Endothelial cell of umbilical vein (primary cell): ENCODE data around the gene NOD1. TPM values are rescaled to one million over a fixed set of nuclear protein-coding genes. Genes with fewer than 3 reads are reported as not detected.
"Not testable (repeated sequence)": the region's sequence is repeated elsewhere in the genome, so short reads cannot be mapped to it uniquely, and the experiment has no call there.

Source experiments
- Bru-seq: library from RNA; stranded (reverse); fragments of 400-500 nt; gene quantifications from one replicate; lab custom pipeline; 2021; lab: Mats Ljungman, UMichigan
- BruChase-seq, 2 experiments: library from RNA; stranded (reverse); fragments of 400-500 nt; gene quantifications; one replicate each; lab custom pipeline; 2021; lab: Mats Ljungman, UMichigan
- BruUV-seq: library from RNA; stranded (reverse); fragments of 400-500 nt; replicated peaks from 2 replicates; lab custom pipeline; 2021; lab: Mats Ljungman, UMichigan
- CTCF ChIA-PET: fragments of 300-600, 350-600 bp; sonication (Branson Sonifier 250); formaldehyde crosslinking; loops from one replicate; lab custom pipeline; 2021; ENCODE audit warnings: antibody characterized with exemption, inconsistent platforms; lab: Charles Lee
- POLR2A ChIA-PET: fragments of 300-600, 350-600 bp; sonication (Branson Sonifier 250); formaldehyde crosslinking; loops from one replicate; lab custom pipeline; 2021; ENCODE audit warnings: antibody characterized with exemption, inconsistent platforms; lab: Charles Lee
- DNase-seq: peaks from one replicate; pipeline ENCODE4 v3.0.0-alpha.2; 2011; ENCODE audit warnings: low read depth, low spot score
- FAIRE-seq: peaks from 2 replicates; lab custom pipeline; 2011; peaks lifted over from hg19 to GRCh38; lab: Jason Lieb, UNC
- H2AFZ ChIP-seq: 2 replicates; pipeline ENCODE4 v1.6.0; 2012; ENCODE audit warnings: low read depth, low read length, control low read depth, inconsistent platforms
- H3K27ac ChIP-seq: 2 replicates; pipeline ENCODE4 v1.5.1; 2011; ENCODE audit warnings: low read depth, mild to moderate bottlenecking, control low read depth, low read length, moderate library complexity; ENCODE audit not compliant: insufficient read depth
- H3K27me3 ChIP-seq, 2 experiments: 2 replicates each; pipeline versions ENCODE4 v1.6.0 to v1.6.1; 2011; ENCODE audit warnings: low read length in 2 of 2, mixed read lengths in 1 of 2; ENCODE audit not compliant: control insufficient read depth in 2 of 2, insufficient read depth in 2 of 2
- H3K36me3 ChIP-seq, 2 experiments: 2 replicates in 1 of 2; 3 replicates in 1 of 2; pipeline ENCODE4 v1.5.1; 2011; ENCODE audit warnings: low read length in 2 of 2, mild to moderate bottlenecking in 1 of 2, moderate library complexity in 1 of 2; ENCODE audit not compliant: control insufficient read depth in 2 of 2, insufficient read depth in 2 of 2; ENCODE audit errors: extremely low read depth in 1 of 2
- H3K4me1 ChIP-seq: 3 replicates; pipeline ENCODE4 v1.5.1; 2011; ENCODE audit warnings: mild to moderate bottlenecking, low read length; ENCODE audit not compliant: control insufficient read depth, insufficient read depth; ENCODE audit errors: extremely low read depth
- H3K4me2 ChIP-seq: 2 replicates; pipeline ENCODE4 v1.6.1; 2011; ENCODE audit warnings: low read length, control low read depth, mixed read lengths; ENCODE audit not compliant: insufficient read depth
- H3K4me3 ChIP-seq, 3 experiments: fragments of 200-600 bp in 1 of 3; sonication (generic), shearing (Covaris generic) in 1 of 3; replicated peaks in 1 of 3; 2 replicates each; pipeline ENCODE4 v1.5.1; 2011 to 2016; ENCODE audit warnings: control low read depth in 3 of 3, low read length in 3 of 3, mild to moderate bottlenecking in 2 of 3, inconsistent platforms in 1 of 3, low read depth in 1 of 3, moderate library complexity in 1 of 3; ENCODE audit not compliant: insufficient read depth in 1 of 3
- H3K79me2 ChIP-seq: 2 replicates; pipeline ENCODE4 v1.6.0; 2012; ENCODE audit warnings: low read length, inconsistent platforms; ENCODE audit not compliant: control insufficient read depth, insufficient read depth
- H3K9ac ChIP-seq: replicated peaks from 2 replicates; pipeline ENCODE3; 2011; ENCODE audit warnings: low read length, control low read depth; ENCODE audit not compliant: insufficient read depth; ENCODE audit errors: extremely low read depth
- H3K9me1 ChIP-seq: replicated peaks from 3 replicates; pipeline ENCODE4 v1.6.0; 2011; ENCODE audit warnings: mild to moderate bottlenecking, low read length; ENCODE audit not compliant: control insufficient read depth, insufficient read depth; ENCODE audit errors: extremely low read depth
- H3K9me3 ChIP-seq: replicated peaks from 2 replicates; pipeline ENCODE4 v1.5.1; 2012; ENCODE audit warnings: low read length, inconsistent platforms; ENCODE audit not compliant: control insufficient read depth, insufficient read depth
- H4K20me1 ChIP-seq: replicated peaks from 2 replicates; pipeline ENCODE3; 2011; ENCODE audit warnings: mild to moderate bottlenecking, low read length; ENCODE audit not compliant: control insufficient read depth, insufficient read depth; ENCODE audit errors: extremely low read depth
- JUN ChIP-seq: IDR thresholded peaks from 2 replicates; pipeline ENCODE4 v1.6.1; 2011; ENCODE audit warnings: borderline replicate concordance, low read depth; ENCODE audit not compliant: insufficient read length, insufficient read depth
- POLR2A ChIP-seq: IDR thresholded peaks from 2 replicates; pipeline ENCODE4 v1.6.1; 2012; ENCODE audit warnings: low read depth, mild to moderate bottlenecking, control low read depth, low read length
- POLR2AphosphoS5 ChIP-seq: IDR thresholded peaks from 2 replicates; pipeline ENCODE4 v1.6.1; 2012; ENCODE audit warnings: low read depth, mild to moderate bottlenecking, control low read depth, low read length, moderate library complexity; ENCODE audit not compliant: insufficient read depth
- dilution Hi-C: fragments of 300-500 bp; cut with MboI; formaldehyde crosslinking; loops from one replicate; pipeline ENCODE4 v1.15.0; 2019; ENCODE audit warnings: low sequenced_read_pairs; ENCODE audit not compliant: extremely low pct_ligation_motif_present
- intact Hi-C: fragments of 100-400 bp; cut with micrococcal nuclease; formaldehyde crosslinking; loops from one replicate; pipeline ENCODE4 v1.10.0; 2022
- long read RNA-seq: library from polyadenylated mRNA; stranded (forward); transcript quantifications from one replicate; pipeline ENCODE4 v2.0.0, GENCODE V29; 2021
- polyA minus RNA-seq, 3 experiments: library from RNA; depleted of rRNA, polyadenylated mRNA; stranded (reverse); fragments of >200 nt; gene quantifications; 1 replicate in 1 of 3; 2 replicates in 2 of 3; pipeline ENCODE4 v1.2.3, GENCODE V29; 2011
- polyA plus RNA-seq, 4 experiments: library from polyadenylated mRNA; depleted of rRNA in 3 of 4; stranded (reverse) in 3 of 4; unstranded in 1 of 4; fragments of >200 nt; gene quantifications; 2 replicates each; pipeline versions ENCODE4 v1.2.1 to v1.2.3, GENCODE V29; 2011 to 2012; ENCODE audit warnings: missing spikeins in 1 of 4
- total RNA-seq: library from RNA; stranded (reverse); gene quantifications from 2 replicates; pipeline ENCODE4 v1.2.3, GENCODE V29; 2021
- TF ChIP-seq, protein P1 (sequence below), 2 donors: IDR thresholded peaks; 1 replicate in 1 of 2; 2 replicates in 1 of 2; pipeline ENCODE4 v1.5.1; 2011; ENCODE audit warnings: low read length in 2 of 2, mild to moderate bottlenecking in 2 of 2, moderate library complexity in 2 of 2, control low read depth in 1 of 2, inconsistent platforms in 1 of 2, low read depth in 1 of 2; ENCODE audit not compliant: insufficient read depth in 1 of 2; ENCODE audit errors: extremely low read depth in 1 of 2

The NOD1 gene
- 39.2 and 39.7 TPM in 2 replicates for total RNA-seq
- 22.1 and 23.2 TPM in 2 replicates for polyA plus RNA-seq
- 14.3 and 16.9 TPM in 2 replicates for polyA plus RNA-seq (2011; cell fraction: cytosol; rRNA removed)
- polyA plus RNA-seq (2011; cell fraction: nucleus; rRNA removed), result 86.8 and 90.9 TPM in 2 replicates
- polyA plus RNA-seq (2012), result 13.3 and 14.4 TPM in 2 replicates
- 47.1 and 47.2 TPM in 2 replicates for polyA minus RNA-seq
- 4.5 TPM for polyA minus RNA-seq (2011; cell fraction: cytosol; rRNA and poly(A)+ RNA removed)
- 73.2 and 79.1 TPM in 2 replicates for polyA minus RNA-seq (2011; cell fraction: nucleus; rRNA and poly(A)+ RNA removed)
- percentile 89 among the genes with signal in this experiment for Bru-seq, nascent RNA
- BruChase-seq, experiment 1, labeled RNA remaining after a 6-hour chase, result percentile 78 among the genes with signal in this experiment
- BruChase-seq, experiment 2, labeled RNA remaining after a 2-hour chase, result percentile 92 among the genes with signal in this experiment
- long read RNA-seq, full-length matches to known transcripts, result 4 of 70 reads
- long read RNA-seq, partial matches to known transcripts, result 7 of 70 reads
- long read RNA-seq, other reads (novel, unspliced or antisense), result 59 of 70 reads

GRCh38 chr7:30478349-30479201, at the start of gene NOD1:
NOD1 (minus strand) TSS chr7:30478784; CDS start chr7:30456921, 21,863 bp downstream.
- peaks cover 38% of the 10 kb centered on the region for H3K4me1 ChIP-seq
- no peaks in the 10 kb centered on the region for H3K36me3 ChIP-seq
- dilution Hi-C loops, result no loop called here
- H3K4me3 ChIP-seq, result peak within 1 kb of the TSS; percentile 60 to 92 (median 79)
- peaks cover 38% of the 10 kb centered on the region for H3K79me2 ChIP-seq
- DNase-seq (peak; percentile 81), FAIRE-seq (peak; percentile 66)
- CTCF ChIA-PET, result interaction anchor here (0.8 to 2.3 kb wide), 15 partner anchors 9 to 203 kb away, joined by 3 to 22 read pairs (median 4); no protein-coding TSS in a partner anchor
- BruUV-seq, result TSS peak; percentile 80
- peak within 1 kb of the TSS; percentile 100 for H3K9ac ChIP-seq
- peak within 1 kb of the TSS; percentile 94 for H3K4me2 ChIP-seq
- no peaks in the 10 kb centered on the region for H3K9me1 ChIP-seq
- TF ChIP-seq, protein P1, sequence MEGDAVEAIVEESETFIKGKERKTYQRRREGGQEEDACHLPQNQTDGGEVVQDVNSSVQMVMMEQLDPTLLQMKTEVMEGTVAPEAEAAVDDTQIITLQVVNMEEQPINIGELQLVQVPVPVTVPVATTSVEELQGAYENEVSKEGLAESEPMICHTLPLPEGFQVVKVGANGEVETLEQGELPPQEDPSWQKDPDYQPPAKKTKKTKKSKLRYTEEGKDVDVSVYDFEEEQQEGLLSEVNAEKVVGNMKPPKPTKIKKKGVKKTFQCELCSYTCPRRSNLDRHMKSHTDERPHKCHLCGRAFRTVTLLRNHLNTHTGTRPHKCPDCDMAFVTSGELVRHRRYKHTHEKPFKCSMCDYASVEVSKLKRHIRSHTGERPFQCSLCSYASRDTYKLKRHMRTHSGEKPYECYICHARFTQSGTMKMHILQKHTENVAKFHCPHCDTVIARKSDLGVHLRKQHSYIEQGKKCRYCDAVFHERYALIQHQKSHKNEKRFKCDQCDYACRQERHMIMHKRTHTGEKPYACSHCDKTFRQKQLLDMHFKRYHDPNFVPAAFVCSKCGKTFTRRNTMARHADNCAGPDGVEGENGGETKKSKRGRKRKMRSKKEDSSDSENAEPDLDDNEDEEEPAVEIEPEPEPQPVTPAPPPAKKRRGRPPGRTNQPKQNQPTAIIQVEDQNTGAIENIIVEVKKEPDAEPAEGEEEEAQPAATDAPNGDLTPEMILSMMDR (IDR thresholded peaks at IDR 0.05; ENCODE audit: extremely low read depth in 1 of 2, insufficient read depth in 1 of 2, low read depth in 1 of 2, low read length in 2 of 2), result no peak
- no peak for TF ChIP-seq JUN
- TF ChIP-seq POLR2AphosphoS5, result peak; percentile 80
- no peak for TF ChIP-seq POLR2A
- no peaks in the 10 kb centered on the region for H3K27me3 ChIP-seq
- peak within 1 kb of the TSS; percentile 99 for H3K27ac ChIP-seq
- no peaks in the 10 kb centered on the region for H3K9me3 ChIP-seq
- H4K20me1 ChIP-seq, result no peaks in the 10 kb centered on the region
- POLR2A ChIA-PET, result interaction anchor here (0.9 to 2.6 kb wide), 2 partner anchors 9 to 113 kb away, joined by 3 to 36 read pairs; no protein-coding TSS in a partner anchor
- peak within 1 kb of the TSS; percentile 64 for H2AFZ ChIP-seq
- intact Hi-C loops, result loop anchor here (1.0 to 2.0 kb wide), 3 partner anchors 9 to 70 kb away; partner anchors contain the start of gene GGCT

DNA sequence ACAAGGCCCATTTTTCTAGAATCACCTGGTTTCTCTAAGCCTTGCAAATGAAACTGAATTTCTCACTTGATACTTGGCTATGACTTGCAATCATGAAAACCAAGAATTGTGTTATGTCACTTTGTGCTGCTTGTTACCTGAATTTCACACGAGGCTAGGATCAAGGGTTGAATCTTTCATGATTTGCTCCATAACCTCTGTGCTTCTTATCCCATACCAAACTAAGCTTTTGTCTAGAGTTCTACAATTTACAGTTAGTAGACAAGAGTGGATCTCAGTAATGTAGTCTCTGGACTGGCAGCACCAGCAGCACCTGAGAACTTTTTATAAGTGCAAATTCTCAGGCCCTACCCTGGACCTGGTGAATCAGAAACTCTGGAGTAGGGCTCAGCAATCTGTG, 48.7 kb upstream of the NOD1 start:
- H3K9me3 ChIP-seq, H2AFZ ChIP-seq, H3K36me3 ChIP-seq, POLR2A ChIA-PET, DNase-seq, H4K20me1 ChIP-seq, BruUV-seq, H3K27ac ChIP-seq, H3K4me1 ChIP-seq, dilution Hi-C loops, H3K27me3 ChIP-seq, intact Hi-C loops, FAIRE-seq, H3K4me2 ChIP-seq, H3K79me2 ChIP-seq, H3K4me3 ChIP-seq, H3K9ac ChIP-seq, H3K9me1 ChIP-seq: not testable (repeated sequence)
- CTCF ChIA-PET, result interaction anchor here (0.8 to 1.0 kb wide), 2 partner anchors 36 to 37 kb away, joined by 3 to 4 read pairs; no protein-coding TSS in a partner anchor
